GM12892 (cell line): ENCODE measurements around the gene CRYBG1.

ENCODE experiments used
- POLR2A ChIP-seq: IDR thresholded peaks from 2 replicates; pipeline ENCODE4 v1.6.1; 2011; ENCODE audit warnings: low read depth, low read length, control low read depth
- POLR2AphosphoS5 ChIP-seq: IDR thresholded peaks from 2 replicates; pipeline ENCODE4 v1.6.1; 2011; ENCODE audit warnings: low read depth, low read length, control low read depth

GRCh38 chr6:106508834-106509233 lies 148.3 kb downstream of the CRYBG1 start:
- TF ChIP-seq POLR2A (no peak), POLR2AphosphoS5 (no peak)
